Muscle layer of duodenum (tissue), 2 donors: ENCODE results near the gene ELP2.
"Not testable (repeated sequence)": the region's sequence is repeated elsewhere in the genome, so short reads cannot be mapped to it uniquely, and the experiment has no call there.

Source experiments
- H3K27ac ChIP-seq: one replicate; pipeline ENCODE4 v1.7.0; 2013; ENCODE audit warnings: mild to moderate bottlenecking, low read length
- H3K27me3 ChIP-seq: one replicate; pipeline ENCODE4 v1.7.0; 2013; ENCODE audit warnings: low read depth, mild to moderate bottlenecking, control low read depth, low read length
- H3K36me3 ChIP-seq, 2 donors: one replicate each; pipeline ENCODE4 v1.7.0; 2013; ENCODE audit warnings: low read length in 2 of 2, control low read depth in 1 of 2, mild to moderate bottlenecking in 1 of 2; ENCODE audit not compliant: insufficient read depth in 2 of 2, control insufficient read depth in 1 of 2
- H3K4me1 ChIP-seq, 2 donors: one replicate each; pipeline ENCODE4 v1.7.0; 2013; ENCODE audit warnings: low read length in 2 of 2, mild to moderate bottlenecking in 2 of 2, control low read depth in 1 of 2, moderate library complexity in 1 of 2; ENCODE audit not compliant: insufficient read depth in 2 of 2, control insufficient read depth in 1 of 2
- H3K4me3 ChIP-seq, 2 donors: one replicate each; pipeline ENCODE4 v1.7.0; 2013; ENCODE audit warnings: low read length in 2 of 2, low read depth in 1 of 2, mild to moderate bottlenecking in 1 of 2
- H3K9me3 ChIP-seq, 2 donors: one replicate each; pipeline ENCODE4 v1.7.0; 2013; ENCODE audit warnings: low read length in 2 of 2, control low read depth in 1 of 2, mild to moderate bottlenecking in 1 of 2; ENCODE audit not compliant: control insufficient read depth in 1 of 2
- donor health status: healthy.

ELP2 gene

DNA sequence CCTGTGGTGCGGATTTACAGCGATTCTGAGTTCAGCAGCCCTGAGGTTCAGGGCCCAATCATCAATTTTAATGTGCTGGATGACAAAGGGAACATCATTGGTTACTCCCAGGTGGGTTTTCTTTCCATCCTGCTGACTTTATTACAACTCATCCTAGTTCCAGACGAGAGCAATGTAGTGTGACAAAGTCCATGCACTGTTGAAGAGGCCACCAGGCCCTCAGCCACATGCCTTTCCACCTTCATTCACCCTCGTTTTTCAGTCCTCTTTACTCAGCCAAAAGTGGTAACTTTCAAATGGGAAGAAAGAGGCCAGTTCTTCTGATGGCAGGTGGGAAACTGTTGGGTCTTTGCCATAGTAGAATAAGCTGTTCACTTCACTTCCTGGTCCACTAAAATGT, 75.5 kb downstream of the ELP2 start:
- no peak overlapping the region for H3K27ac ChIP-seq
- no peak overlapping the region for H3K4me3 ChIP-seq
- no peaks in the 10 kb centered on the region for H3K27me3 ChIP-seq
- no peaks in the 10 kb centered on the region for H3K4me1 ChIP-seq
- H3K36me3 ChIP-seq = no peaks in the 10 kb centered on the region
- H3K9me3 ChIP-seq = peaks cover 0 to 7% of the 10 kb centered on the region in 2 donors

DNA sequence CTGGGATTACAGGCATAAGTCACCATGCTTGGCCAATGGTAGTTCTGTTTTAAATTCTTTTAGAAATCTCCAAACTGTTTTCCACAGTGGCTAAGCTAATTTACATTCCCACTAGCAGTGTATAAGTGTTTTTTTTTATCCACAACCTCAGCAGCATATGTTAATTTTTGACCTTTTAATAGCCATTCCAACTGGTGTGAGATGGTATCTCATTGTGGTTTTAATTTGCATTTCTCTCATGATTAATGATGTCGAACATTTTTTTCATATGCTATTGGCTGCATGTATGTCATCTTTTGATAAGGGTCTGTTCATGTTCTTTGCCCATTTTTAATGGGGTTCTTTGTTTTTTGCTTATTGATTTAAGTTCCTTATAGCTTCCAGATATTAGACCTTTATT, 77.6 kb downstream of the ELP2 start:
- H3K36me3 ChIP-seq = no peaks in the 10 kb centered on the region
- no peak overlapping the region for H3K27ac ChIP-seq
- peaks cover 0 to 7% of the 10 kb centered on the region in 2 donors for H3K9me3 ChIP-seq
- peaks cover 0 to 4% of the 10 kb centered on the region in 2 donors for H3K4me1 ChIP-seq
- H3K4me3 ChIP-seq = no peak overlapping the region
- no peaks in the 10 kb centered on the region for H3K27me3 ChIP-seq

DNA sequence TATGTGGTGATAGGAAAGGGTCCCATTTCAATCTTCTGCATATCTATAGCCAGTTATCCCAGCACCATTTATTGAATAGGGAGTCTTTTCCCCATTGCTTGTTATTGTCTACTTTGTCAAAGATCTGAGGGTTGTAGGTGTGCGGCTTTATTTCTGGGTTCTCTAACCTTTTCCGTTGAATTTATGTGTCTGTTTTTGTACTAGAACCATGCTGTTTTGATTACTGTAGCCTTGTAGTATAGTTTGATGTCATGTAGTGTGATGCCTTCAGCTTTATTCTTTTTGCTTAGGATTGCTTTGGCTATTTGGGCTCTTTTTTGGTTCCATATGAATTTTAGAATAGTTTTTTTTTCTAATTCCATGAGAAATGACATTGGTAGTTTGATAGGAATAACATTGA, 78.3 kb downstream of the ELP2 start:
- not testable (repeated sequence) for H3K36me3 ChIP-seq, H3K4me3 ChIP-seq, H3K27ac ChIP-seq, H3K9me3 ChIP-seq, H3K27me3 ChIP-seq, H3K4me1 ChIP-seq

DNA sequence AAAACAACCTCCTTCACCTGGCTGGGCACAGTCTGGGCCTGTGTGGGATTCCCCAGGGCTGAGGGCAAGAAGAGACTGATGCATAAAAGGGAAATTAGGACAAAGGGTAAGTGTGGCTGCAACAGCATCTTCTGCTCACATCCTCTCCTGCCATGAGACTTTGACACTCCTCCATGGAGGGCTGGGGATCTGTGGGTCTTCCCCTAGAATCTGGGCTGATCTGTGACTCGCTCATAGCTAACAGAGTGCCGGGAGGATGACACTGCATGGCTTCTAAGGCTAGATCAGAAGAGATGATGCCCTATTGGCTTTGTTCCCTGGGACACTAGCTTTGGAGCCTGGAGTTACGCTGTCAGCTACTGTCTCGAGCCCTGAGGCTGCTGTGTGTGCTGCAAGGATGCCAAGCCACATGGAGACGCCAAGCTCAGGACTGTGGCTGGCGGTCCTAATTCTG, 81.9 kb downstream of the ELP2 start:
- Histone ChIP-seq H3K4me1 (peaks cover 0 to 9% of the 10 kb centered on the region in 2 donors), H3K9me3 (peaks cover 0 to 7% of the 10 kb centered on the region in 2 donors), H3K27me3 (no peaks in the 10 kb centered on the region), H3K4me3 (no peak overlapping the region), H3K27ac (no peak overlapping the region), H3K36me3 (no peaks in the 10 kb centered on the region)

DNA sequence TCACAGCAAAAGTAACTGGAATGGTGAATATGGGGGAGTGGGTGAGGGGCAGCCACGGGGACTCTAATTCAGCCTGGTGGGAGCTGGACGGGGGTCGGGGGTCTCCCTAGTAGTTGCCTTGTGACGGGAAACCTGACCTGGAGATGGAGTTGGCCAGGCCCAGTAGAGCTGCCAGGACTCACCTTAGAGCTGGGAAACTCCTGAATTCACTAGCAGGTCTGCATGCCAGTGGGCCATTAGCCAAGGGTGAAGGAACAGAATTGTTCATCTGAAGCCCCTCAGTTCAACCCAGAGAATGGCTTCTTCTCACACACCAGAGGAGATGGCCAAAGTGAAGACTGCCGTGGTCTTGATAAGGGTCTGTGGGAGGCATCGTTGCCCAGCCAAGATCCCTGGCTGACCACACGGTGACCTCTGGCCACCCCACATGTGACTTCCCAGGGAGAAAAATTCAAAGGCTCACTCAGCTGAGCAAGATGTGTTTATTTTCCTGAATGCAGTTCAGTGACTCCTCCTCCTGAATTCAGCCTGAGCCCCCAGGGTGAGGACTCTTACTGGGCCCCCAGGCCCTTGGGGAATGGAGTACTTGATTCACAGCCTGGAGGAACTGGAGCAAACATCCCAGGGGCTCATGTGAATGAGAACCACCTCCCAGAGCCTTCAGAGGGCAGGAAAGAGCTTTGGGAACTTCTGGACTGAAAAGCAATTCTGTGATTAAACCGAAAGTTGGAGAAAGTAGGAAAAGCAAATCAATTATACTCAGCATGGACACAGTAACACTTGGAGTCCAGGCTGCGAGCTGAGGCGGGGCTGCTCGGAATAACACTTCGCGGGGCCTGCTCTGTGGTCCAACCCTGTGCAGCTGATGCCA, 82.8 kb downstream of the ELP2 start:
- no peaks in the 10 kb centered on the region for H3K27me3 ChIP-seq
- H3K9me3 ChIP-seq = peaks cover 0 to 6% of the 10 kb centered on the region in 2 donors
- H3K27ac ChIP-seq = no peak overlapping the region
- H3K4me1 ChIP-seq = peaks cover 0 to 9% of the 10 kb centered on the region in 2 donors
- no peak overlapping the region for H3K4me3 ChIP-seq
- no peaks in the 10 kb centered on the region for H3K36me3 ChIP-seq

DNA sequence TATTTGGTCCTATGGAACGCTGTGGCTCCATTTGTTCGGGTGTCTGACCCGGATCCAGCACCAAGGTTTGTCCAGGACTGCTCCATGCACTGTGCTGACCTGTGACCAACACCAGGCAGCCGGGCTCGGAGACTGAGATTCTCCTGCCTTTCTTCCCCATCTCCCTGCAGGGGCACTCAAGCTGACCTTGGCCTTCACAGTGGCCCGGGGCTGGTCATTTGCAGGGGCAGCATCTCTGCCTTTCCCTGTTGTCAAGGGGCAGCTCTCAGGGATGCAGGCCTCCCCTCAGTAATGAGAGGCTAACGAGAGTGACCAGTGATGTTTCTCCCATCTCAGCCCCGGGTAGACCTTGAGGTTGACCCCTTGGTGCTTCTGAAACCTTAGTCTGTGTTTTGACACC, 85.1 kb downstream of the ELP2 start:
- no peak overlapping the region for H3K27ac ChIP-seq
- H3K27me3 ChIP-seq = no peaks in the 10 kb centered on the region
- H3K4me3 ChIP-seq = no peak overlapping the region
- H3K9me3 ChIP-seq = no peaks in the 10 kb centered on the region
- peaks cover 0 to 9% of the 10 kb centered on the region in 2 donors for H3K4me1 ChIP-seq
- no peaks in the 10 kb centered on the region for H3K36me3 ChIP-seq

GRCh38 chr18:36215577-36215976, 85.9 kb downstream of the ELP2 start:
- H3K9me3 ChIP-seq = no peaks in the 10 kb centered on the region
- H3K27me3 ChIP-seq = no peaks in the 10 kb centered on the region
- peaks cover 0 to 9% of the 10 kb centered on the region in 2 donors for H3K4me1 ChIP-seq
- H3K27ac ChIP-seq = no peak overlapping the region
- no peaks in the 10 kb centered on the region for H3K36me3 ChIP-seq
- no peak overlapping the region for H3K4me3 ChIP-seq

DNA sequence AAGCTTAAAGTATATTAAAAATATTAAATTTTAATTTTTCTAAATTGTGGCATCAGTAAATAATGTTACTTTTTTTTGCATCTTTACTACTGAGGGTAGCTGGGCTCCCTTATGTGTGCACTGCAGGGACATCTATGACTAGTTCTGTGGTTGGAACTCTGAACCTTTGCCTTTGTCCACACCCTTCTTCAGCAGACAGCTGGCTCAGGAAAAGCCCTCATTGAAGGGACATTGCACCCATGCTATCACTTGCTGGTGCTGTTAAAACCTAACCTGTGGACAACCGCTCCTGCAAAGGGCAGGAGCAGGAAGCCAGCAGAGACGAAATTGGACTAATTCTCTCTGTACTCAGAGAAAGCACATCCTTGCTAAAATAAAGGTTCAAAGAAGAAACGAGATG, 87.6 kb downstream of the ELP2 start:
- no peak overlapping the region for H3K27ac ChIP-seq
- H3K27me3 ChIP-seq = no peaks in the 10 kb centered on the region
- H3K4me3 ChIP-seq = no peak overlapping the region
- H3K9me3 ChIP-seq = no peaks in the 10 kb centered on the region
- no peaks in the 10 kb centered on the region for H3K36me3 ChIP-seq
- peaks cover 0 to 5% of the 10 kb centered on the region in 2 donors for H3K4me1 ChIP-seq

DNA sequence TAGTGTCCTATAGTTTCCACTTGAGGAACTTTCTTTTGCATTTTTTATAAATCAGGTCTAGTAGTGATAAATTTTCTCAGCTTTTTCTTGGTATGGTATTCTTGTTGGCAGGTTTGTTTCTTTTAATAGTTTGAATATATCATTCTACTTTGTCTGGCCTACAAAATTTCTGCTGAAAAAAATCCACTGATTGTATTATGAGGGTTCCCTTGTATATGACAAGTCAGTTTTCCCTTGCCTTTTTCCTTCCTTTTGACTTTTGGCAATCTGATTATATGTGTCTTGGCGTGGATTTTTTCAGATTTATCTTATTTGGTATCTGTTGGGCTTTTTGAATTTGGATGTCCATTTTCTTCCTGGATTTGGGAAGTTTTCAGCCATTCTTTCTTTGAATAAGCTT, 99.5 kb downstream of the ELP2 start:
- no peak overlapping the region for H3K27ac ChIP-seq
- H3K36me3 ChIP-seq = peaks cover 0 to 4% of the 10 kb centered on the region in 2 donors

More for the DNA sequence above, 99.5 kb downstream of the ELP2 start:
- peaks cover 17 to 20% of the 10 kb centered on the region in 2 donors for H3K9me3 ChIP-seq
- no peaks in the 10 kb centered on the region for H3K27me3 ChIP-seq
- H3K4me1 ChIP-seq = no peaks in the 10 kb centered on the region
- H3K4me3 ChIP-seq = no peak overlapping the region
